ENCODE measurements around the gene UCP3. TPM values are rescaled to one million over a fixed set of nuclear protein-coding genes. Genes with fewer than 3 reads are reported as not detected.

Gene UCP3
- total RNA-seq, 1 donor from 2014 or later, result not detected

DNA sequence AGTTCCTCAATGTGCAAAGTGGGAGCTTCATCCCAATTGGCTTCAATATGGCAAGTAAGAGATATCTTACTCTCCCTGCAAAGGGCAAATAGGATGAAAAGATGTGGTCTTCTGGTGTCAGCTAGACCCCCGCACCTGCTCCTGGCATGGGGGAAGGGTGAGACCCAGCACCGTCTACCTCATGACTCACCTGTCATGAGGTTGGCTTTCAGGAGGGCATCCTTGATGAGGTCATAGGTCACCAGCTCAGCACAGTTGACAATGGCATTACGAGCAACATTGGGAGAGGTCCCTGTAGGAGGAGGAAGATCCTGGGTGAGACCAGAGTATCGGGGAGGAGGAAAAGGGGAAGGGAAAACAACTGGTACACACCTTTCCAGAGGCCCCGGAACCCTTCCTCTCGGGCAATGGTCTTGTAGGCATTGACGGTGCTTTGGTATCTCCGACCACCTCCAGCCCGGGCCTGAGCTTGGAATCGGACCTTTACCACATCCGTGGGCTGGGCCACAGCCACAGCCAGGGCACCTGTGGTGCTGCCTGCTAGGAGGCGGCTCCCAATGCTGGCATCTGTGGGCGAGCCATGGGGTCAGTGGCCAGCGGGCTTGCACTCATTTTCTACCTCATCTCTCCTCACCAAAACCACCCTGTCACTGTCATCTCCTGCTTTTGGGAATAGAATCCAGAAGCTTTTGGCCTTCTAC is 32.3 kb downstream of the UCP3 start:
- H3K4me3 ChIP-seq, result no peak overlapping the region
- H3K36me3 ChIP-seq, result peaks cover 17 to 38% of the 10 kb centered on the region in 2 donors
- DNase-seq (ENCODE audit: low spot score in 2 of 2), result no peak
- no peak overlapping the region for H3K27ac ChIP-seq
- no peaks in the 10 kb centered on the region for H3K9me3 ChIP-seq
- H3K4me1 ChIP-seq, result no peaks in the 10 kb centered on the region
- intact Hi-C loops (cut with DNase I), result no loop called here
- TF ChIP-seq, protein P1, sequence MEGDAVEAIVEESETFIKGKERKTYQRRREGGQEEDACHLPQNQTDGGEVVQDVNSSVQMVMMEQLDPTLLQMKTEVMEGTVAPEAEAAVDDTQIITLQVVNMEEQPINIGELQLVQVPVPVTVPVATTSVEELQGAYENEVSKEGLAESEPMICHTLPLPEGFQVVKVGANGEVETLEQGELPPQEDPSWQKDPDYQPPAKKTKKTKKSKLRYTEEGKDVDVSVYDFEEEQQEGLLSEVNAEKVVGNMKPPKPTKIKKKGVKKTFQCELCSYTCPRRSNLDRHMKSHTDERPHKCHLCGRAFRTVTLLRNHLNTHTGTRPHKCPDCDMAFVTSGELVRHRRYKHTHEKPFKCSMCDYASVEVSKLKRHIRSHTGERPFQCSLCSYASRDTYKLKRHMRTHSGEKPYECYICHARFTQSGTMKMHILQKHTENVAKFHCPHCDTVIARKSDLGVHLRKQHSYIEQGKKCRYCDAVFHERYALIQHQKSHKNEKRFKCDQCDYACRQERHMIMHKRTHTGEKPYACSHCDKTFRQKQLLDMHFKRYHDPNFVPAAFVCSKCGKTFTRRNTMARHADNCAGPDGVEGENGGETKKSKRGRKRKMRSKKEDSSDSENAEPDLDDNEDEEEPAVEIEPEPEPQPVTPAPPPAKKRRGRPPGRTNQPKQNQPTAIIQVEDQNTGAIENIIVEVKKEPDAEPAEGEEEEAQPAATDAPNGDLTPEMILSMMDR (IDR thresholded peaks at IDR 0.05), result no peak
- no peaks in the 10 kb centered on the region for H3K27me3 ChIP-seq

DNA sequence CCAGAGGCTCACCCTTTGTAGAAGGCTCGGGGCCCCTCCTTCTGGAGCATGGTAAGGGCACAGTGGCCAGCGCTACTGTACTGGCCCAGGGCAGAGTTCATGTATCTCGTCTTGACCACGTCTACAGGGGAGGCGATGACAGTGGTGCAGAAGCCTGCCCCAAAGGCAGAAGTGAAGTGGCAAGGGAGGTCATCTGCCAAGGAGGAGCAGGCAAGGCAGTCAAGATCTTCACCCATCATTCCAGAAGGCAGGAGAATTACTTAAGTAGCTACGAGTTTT is 33.5 kb downstream of the UCP3 start:
- Histone ChIP-seq H3K9me3 (no peaks in the 10 kb centered on the region), H3K4me1 (no peaks in the 10 kb centered on the region), H3K4me3 (no peak overlapping the region), H3K36me3 (peaks cover 17 to 38% of the 10 kb centered on the region in 2 donors), H3K27me3 (no peaks in the 10 kb centered on the region), H3K27ac (no peak overlapping the region)
- TF ChIP-seq, protein P1 (IDR thresholded peaks at IDR 0.05), result no peak
- no peak for DNase-seq (ENCODE audit: low spot score in 2 of 2)
- intact Hi-C loops (cut with DNase I), result no loop called here

DNA sequence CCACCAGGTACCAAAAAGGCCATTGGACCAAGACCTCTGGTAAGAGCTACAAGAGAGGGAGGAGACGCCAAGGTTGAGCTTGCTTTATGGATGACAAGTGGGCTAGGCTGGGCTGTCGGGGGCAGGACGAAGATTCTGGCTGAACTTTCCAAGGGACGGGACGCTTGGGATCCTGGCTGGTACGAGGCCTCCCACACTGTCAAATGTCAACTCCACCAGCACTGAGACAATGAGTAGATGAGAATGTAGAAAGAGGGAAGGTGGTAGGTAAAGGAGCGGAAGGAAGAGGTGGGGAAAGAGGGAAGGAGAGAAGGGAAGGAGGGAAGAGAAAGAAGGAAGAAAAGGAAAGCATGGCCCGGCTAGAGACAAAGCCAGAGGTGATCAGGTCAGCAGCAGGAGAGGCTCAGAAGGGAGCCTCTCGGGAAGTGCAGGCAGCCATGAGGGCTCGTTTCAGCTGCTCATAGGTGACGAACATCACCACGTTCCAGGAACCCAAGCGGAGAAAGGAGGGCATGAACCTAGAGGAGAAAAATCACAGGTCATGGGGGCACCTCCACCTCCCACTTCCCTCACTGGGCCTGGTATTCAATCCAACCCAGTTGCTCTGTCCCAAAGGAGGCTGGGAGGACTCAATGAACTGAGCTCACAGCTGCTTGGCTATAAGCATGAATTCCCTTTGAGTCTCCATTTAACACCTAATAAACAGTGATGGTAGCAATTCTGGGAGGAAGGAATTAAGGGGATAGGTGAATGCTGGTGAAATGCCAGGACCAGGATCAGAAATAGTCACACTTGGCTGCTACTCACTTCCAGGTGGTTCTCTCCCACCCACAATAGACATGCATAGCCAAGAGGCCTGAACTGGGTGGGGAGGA is 34.0 kb downstream of the UCP3 start:
- H3K36me3 ChIP-seq, result peaks cover 17 to 38% of the 10 kb centered on the region in 2 donors
- no peak overlapping the region for H3K27ac ChIP-seq
- H3K4me3 ChIP-seq, result no peak overlapping the region
- H3K27me3 ChIP-seq, result no peaks in the 10 kb centered on the region
- TF ChIP-seq, protein P1 (IDR thresholded peaks at IDR 0.05), result no peak
- H3K9me3 ChIP-seq, result no peaks in the 10 kb centered on the region
- DNase-seq (ENCODE audit: low spot score in 2 of 2), result peak in 1 of 2 donors; percentile 47
- intact Hi-C loops (cut with DNase I), result no loop called here
- no peaks in the 10 kb centered on the region for H3K4me1 ChIP-seq

DNA sequence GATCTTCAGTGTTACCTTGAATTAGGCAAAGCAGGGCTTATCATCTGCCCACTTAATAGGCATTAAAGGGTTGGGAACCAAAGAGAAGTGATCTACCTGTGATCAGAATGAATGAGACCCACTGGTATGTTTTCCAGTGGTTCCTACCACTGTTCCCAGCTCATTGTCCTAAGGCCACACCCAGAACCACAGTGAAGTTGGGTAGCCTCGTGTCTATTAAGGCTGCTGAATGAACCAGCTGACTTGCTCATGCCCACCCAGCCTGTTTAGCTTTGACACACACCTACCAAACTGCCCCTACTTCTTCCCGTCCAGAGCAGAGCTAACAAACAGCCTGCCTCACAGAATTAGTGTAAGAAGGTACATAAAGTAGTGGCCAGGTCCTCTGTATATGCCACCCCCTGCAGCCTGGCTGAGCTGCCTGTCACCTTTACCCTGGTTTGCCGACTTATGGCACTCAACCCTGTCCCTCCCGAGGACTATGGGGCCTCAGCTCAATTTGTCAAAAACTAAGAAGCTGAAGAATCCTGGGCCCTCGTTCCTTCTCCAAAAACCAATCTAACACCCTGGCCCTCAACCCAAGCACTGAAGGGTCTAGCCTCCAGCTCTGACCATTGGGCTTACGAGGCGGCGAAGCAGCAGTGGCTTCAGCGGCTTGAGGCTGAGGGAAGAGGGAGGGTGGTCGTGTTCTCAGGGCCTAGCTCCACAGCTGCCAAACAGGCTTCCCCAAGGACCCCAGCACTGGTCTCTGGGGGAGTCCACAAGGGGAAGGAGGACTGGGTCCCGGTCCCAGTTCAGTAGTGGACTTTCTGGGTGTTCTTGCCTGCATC is 36.0 kb downstream of the UCP3 start:
- peaks cover 14 to 32% of the 10 kb centered on the region in 2 donors for H3K36me3 ChIP-seq
- no peaks in the 10 kb centered on the region for H3K4me1 ChIP-seq
- H3K4me3 ChIP-seq, result no peak overlapping the region
- H3K27ac ChIP-seq, result no peak overlapping the region
- intact Hi-C loops (cut with DNase I), result no loop called here
- no peaks in the 10 kb centered on the region for H3K9me3 ChIP-seq
- TF ChIP-seq, protein P1 (IDR thresholded peaks at IDR 0.05), result no peak
- peak in 1 of 2 donors; percentile 51 for DNase-seq (ENCODE audit: low spot score in 2 of 2)
- H3K27me3 ChIP-seq, result no peaks in the 10 kb centered on the region

DNA sequence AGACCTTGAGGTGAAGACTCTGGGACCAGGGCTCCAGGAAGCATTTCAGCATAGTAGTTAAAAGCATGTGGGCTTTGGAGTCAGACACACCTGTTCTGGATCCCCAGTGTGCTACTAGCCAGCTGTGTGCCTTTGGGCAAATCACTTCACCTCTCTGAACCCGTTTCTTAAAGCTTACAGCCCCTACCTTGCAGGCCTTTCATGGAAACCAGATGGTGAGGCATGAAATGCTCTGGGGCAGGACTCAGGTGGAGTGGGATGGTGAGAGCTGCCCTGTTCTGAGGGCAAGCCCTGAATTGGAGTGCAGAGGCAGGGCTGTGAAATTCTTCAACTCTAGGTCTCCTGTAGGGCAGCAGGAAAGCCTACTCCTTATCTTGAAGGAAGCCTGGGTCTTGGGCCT is 36.7 kb downstream of the UCP3 start:
- peak in 1 of 2 donors; percentile 35 for DNase-seq (ENCODE audit: low spot score in 2 of 2)
- no peak overlapping the region for H3K4me3 ChIP-seq
- H3K9me3 ChIP-seq, result no peaks in the 10 kb centered on the region
- no peaks in the 10 kb centered on the region for H3K4me1 ChIP-seq
- TF ChIP-seq, protein P1 (IDR thresholded peaks at IDR 0.05), result no peak
- no peak overlapping the region for H3K27ac ChIP-seq
- intact Hi-C loops (cut with DNase I), result no loop called here
- no peaks in the 10 kb centered on the region for H3K27me3 ChIP-seq
- H3K36me3 ChIP-seq, result peaks cover 10 to 26% of the 10 kb centered on the region in 2 donors

Data from ascending aorta (tissue), 2 donors.